Esophagus muscularis mucosa (tissue), 3 donors: ENCODE results near the gene MED14.

Experiments
- EP300 ChIP-seq: sonication (generic); formaldehyde crosslinking; IDR thresholded peaks from one replicate; pipeline ENCODE4 v1.6.1; 2017; ENCODE audit warnings: antibody characterized with exemption
- TF ChIP-seq, protein P1 (sequence below), 3 experiments: fragments of 200-600 bp in 2 of 3; fragments of 450-650 bp in 1 of 3; sonication (generic) in 2 of 3; IDR thresholded peaks; one replicate each; pipeline ENCODE4 v1.5.1; 2017 to 2019; ENCODE audit warnings: antibody characterized with exemption in 3 of 3, mild to moderate bottlenecking in 2 of 3, moderate library complexity in 1 of 3

DNA sequence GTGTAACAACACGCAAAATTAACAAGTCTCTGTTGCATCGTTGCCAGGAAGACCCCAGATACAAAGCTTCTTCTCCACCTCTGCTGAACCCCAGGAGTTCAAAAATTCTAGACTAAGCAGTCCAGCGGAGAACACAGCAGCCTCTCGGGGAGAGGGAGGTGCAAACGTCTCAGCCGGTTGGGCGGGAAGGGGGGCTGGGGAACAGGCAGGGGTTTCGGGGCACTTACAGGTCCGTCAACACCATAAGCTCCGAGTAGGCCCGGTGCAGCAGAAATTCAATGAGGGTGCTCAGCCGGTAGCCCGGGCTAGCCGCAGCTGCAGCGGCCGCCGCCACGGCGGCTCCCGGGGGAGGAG is 394 bp downstream of the MED14 start:
- no peak for TF ChIP-seq EP300
- TF ChIP-seq, protein P1, sequence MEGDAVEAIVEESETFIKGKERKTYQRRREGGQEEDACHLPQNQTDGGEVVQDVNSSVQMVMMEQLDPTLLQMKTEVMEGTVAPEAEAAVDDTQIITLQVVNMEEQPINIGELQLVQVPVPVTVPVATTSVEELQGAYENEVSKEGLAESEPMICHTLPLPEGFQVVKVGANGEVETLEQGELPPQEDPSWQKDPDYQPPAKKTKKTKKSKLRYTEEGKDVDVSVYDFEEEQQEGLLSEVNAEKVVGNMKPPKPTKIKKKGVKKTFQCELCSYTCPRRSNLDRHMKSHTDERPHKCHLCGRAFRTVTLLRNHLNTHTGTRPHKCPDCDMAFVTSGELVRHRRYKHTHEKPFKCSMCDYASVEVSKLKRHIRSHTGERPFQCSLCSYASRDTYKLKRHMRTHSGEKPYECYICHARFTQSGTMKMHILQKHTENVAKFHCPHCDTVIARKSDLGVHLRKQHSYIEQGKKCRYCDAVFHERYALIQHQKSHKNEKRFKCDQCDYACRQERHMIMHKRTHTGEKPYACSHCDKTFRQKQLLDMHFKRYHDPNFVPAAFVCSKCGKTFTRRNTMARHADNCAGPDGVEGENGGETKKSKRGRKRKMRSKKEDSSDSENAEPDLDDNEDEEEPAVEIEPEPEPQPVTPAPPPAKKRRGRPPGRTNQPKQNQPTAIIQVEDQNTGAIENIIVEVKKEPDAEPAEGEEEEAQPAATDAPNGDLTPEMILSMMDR (IDR thresholded peaks at IDR 0.05): no peak
